ENCODE measurements around the gene FANCG.

FANCG gene

DNA sequence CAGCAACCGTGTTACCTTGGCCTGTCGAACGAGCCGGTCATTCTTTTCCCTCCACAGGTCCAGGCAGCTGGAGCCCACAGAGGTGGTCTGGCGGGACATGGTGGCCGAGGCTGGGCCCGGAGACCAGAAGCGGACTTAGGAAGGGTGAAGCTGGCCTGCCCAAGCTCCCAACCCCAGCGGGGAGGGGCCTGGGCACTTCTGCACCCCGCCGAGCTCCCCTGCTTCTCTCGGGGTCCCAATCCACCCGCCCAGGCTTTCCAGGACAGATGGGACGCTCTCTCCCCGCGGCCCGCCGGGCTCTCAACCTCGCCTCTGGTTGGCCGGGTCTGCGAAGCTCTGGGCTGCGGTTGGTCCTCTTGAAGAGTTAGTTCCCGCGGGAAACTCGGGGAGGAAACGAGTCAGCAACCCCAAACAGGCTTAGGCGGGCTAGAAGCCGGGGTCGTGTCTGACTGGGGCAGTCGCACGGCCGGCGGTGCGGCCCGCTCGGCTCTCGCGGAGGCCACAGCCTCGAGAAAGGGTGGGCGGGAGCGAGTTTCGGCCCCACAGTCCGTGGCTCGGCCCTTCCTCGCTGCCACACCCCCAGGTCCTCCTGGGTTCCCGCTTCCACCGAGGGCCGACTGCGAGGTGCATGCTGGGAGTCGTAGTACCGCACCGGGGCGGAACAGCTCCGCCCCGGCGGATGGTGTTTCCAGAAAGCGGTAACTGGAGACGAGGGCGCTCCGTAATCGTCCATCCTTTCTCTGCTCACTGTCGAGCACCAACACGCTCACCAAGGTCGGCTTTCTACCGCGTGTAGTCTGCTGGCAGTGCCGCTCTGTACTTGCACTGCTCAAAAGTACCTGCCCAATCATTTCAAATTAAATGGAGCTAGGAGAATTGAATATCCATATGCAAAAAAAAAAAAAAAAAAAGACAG lies at the start of gene FANCG:
Gene FANCG, minus strand, starts transcription at position 517 of the 916 bp plus-strand sequence. Its CDS starts 418 bp downstream, at position 99.
- DNase-seq: peak; percentile 92

DNA sequence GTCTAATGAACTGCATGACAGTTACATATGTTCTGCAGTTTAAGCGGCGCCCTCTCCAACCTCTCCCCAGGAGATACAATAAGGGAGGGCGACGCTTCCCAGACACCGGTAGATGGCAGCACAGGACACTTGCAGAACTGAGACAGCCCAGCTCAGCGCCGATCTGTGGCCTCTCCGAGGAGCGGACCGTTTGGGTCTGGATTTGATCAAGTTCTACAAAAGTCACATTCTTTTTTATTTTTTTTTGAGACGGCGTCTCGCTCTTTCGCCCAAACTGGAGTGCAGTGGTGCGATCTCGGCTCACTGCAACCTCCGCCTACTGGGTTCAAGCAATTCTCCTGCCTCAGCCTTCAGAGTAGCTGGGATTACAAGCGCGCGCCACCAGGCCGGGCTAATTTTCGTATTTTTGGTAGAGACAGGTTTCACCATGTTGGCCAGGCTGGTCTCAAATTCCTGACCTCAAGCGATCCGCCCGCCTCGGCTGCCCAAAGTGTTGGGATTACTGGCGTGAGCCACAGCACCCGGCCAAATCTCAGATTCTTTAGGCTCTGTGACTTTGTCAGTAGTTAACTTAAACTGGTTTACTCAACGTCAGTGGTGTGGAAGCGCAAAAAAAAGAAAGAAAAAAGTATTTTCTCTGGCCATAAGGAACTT lies 37.3 kb upstream of the FANCG start:
- peak; percentile 91 for DNase-seq

DNA sequence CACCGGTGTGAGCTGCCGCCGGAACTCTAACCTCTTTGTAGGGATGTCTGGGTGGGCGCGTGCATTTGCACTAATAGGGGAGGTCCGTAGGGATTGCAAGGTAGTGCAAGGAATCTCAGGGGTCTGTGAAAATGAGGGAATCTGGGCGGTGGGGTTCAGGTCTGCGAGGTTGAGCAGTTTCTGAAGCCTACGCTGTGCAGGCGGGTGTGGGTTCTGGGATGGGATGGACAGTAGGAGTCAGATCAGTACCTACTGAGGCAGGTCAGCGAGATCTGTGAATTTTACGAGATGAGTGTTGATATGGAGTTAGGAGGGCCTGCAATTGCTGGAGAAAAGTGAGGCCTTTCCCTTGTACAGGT lies 36.8 kb upstream of the FANCG start:
- DNase-seq: no peak

DNA sequence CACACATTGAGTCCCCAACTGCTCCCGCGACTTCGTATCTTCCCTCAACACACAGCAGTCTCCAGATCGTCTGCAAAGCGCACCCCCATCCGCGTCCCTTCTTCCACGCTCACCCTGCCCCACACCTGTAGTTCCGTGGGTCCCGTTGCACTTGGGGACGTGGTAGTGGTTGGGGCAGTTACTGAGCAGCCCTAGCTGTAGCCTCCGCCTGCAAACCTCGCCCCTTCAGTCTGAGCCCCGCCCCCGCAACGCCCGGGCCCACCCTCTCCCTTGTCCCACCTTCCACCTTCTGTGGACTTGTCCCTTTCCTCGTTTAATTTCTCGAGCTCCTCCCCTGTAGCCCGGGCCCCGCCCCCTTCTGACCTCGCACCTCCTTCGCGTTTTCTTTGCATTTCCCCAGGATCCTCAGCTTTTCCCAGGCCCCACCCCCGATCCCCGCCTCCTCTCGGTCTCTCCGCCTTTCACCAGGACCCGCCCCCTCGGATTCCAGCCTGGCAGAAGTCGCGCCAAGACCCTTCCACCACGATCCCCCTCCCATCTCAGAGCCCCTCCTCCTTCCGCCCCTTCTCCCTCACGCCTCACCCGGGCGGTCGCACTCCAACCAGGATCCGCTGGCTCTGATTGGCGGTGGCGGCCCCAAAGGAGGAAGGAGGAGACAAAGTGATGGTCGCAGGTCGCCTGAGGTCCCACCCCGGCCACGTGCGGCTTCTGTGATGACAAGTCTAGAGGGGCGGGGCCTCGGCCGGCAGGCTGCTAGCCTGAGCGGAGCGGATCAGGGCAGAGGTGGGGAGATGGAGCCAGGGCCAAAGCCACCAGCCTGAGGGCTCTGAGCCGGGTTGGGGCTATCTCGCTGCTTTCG lies 36.2 kb upstream of the FANCG start, which contains the start of gene ATOSB:
Gene ATOSB, minus strand, starts transcription at position 183 of the 859 bp plus-strand sequence. CDS start 7,588 bp downstream, outside the sequence.
- DNase-seq: peak; percentile 91

DNA sequence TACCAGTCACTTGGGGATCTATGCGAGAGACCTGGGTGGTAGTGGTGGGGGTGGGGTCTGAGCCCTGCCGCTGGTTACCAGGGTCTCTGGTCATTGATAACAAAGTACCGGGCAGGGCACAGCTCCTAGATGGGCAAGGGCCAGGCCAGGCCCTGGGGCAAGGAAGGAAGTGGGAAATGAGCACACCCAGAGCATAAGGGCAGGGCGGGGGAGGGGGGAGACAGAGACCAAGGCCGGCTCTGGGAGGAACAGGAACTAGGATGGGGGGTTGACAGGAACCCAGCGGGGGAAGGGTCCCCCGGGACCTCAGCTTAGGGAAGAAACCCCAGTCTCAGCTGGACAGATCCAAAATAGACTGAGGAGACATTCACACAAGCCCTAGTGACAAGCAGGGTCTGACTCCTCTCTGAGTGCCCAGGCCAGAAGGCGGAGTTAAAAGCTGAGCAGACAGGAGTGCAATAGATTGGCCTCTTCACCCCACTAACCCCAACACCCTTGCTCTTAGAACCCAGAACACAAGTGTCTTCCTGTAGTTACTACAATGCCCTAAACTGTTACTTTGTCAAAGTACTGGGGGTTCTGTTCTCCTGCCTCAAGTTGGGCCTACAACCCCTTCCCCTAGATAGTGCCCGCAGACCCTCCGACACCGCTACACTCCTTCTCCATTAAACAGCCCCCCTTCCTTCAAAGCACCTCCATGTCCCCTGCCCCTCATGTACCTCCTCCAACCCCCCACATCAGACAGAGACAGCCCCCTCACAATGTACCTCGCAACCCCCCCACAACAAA lies 35.3 kb upstream of the FANCG start:
- peak; percentile 59 for DNase-seq

DNA sequence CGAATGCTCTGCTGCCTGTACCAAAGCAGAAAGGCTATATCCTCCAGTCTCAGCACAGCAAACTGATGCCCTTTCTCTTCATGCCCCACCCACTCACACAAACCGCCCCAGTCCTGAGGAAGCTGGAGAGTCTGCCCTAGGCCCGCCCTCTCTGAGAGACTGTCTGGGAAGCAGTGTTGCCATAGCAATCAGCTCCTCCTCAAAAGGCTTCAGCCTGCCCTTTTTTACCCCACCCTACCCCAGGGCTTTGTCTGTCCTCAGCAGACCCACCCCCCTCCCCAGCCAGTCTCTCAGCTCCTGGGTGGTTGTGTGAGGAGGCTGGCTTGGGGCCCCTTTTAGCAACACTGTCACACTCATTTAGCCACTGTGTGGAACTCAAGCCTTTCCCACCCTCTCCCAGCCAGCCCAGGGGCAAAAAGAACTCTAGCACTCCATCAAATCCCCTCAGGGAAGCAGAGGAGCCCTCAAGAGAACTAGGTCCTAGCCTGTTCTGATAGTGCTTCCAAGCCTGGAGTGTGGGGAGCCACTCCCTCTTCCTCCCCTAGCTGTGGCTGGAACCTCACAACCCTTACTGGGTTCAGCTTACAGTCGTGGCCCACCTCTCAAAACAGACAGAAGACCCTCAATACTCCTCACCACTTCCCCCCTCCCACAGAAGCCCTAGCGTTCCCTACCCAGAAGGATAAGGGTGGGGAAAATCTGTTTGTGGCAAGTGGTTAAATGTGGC lies 34.5 kb upstream of the FANCG start:
- DNase-seq: peak; percentile 88

DNA sequence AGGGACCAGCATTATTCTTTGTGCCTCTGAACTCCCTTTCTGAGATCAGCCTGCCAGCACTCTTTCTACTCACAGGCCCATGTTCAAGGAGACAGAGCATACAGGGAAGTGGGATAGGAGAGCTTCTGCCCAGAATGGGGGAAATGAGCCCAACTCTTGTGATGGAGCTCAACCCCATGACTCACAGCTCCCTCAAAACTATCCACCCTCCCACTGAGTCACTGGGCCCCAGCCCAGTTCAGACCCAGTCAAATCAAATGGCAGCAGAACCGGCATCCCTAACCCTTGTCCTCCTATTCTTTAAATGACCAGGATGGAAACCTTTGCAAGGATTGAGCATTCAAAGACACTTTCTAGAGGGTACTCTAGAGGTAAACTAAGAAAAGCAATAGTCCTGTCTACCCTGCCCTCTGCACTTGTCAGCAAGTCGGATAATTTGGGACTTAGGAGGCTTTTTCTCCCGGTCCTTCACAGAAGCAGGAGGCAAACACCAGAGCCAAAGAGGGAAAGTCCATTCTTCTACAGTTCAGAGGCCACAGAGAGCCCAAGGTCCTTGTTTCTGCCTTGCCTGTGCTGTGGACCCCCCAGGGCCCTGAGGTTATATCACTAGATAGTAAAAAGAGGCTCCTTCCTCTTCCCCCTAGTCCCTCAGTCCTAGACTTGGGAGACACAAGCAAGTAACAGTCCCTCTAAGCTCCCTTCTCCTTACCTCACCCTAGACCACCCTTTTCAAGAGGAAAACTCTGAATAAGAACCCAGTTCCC lies 32.7 kb upstream of the FANCG start:
- DNase-seq: peak; percentile 81

DNA sequence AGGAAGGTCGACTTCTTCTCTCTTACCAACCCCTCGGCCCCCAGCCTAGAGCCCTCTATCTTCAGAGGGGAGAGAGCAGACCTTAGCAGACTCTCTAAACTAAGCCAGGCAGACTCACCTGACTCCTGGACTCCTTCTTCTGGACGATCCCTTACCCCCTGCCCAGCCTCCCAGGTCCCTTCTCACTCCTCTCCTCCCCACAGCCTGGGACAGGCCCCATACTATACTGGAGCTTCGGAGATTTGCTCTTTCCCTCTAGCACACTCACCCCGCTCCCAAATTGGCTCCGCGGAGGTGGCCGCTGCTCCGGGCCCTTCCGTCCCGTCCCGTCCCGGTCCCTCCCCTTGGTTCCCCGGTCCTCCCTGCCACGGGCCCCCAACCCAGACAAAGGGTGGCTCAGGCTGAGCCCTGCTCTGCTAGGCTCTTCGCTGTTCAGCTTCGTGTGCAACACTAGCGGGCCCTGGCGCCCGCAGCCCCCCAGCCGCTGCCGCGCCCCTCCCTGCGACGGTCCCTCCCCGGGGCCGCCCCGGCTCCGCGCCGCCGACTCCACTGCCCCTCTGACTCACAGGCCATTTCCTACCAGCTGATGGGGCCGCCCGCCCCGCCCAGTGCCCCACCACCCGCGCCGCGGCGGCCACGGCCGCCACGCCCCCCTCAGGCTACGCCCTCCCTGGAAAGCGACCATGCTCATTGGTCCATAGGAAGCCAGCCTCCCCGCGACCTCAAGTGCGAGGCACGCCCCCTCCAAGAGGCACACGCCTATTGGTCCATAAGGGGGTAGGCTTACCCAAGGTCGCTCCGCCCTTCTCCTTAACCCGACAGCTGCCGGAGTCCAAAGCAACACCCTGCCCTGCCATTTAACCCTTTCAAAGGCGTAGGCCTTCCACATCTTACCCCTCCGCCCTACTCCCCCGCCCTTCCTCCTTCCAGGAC lies 31.5 kb upstream of the FANCG start:
- peak; percentile 99 for DNase-seq

DNA sequence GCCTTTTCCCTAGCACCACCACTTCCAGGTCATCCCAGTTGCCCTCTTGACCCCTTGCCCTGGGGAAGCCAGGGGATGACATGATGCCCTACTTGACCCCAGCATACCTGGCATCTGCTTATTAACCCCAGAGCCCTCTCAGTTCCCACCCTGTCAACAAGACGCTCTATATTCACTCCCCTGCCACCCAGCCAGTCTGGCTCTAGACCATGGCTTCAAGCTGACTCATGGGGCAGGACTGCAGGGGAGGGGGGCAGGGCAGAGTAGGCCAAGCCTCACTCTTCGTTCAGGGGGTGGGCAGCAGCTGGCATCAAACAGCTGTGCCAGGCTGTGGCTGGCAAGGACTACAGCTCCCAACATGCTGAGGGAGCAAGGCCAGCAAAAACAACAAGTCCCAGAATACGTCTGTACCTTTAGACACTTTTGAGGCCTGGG lies 30.6 kb upstream of the FANCG start:
- peak; percentile 26 for DNase-seq

DNA sequence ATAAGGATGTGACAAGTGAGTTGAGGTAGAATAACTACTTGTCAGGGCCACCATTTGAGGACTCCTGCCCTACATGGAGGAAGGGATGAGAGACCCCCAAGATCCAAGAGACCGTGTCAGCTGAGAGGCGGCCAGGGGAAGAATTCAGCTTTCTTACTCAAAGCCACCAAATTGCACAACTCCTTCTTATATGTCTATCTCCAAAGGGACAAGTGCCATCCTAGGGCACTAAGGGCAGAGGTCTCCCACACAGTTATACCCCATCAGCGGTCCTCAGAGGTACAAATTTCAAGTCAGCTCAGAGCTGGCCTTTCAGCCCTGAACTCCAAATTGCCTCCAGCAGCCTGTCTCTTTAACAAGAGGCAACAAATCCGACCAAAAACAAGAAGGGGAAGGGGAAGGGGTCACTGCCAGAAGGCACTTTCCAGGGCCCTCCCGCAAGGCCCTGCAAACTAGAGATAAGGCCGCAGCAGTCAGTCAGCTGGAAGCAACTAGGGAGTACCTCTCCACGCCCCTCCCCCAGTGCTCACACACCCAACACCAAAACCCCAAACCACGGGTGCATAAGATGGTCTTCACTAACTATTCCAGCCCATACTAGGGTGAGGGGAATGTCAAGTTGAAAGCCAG lies 29.3 kb upstream of the FANCG start:
- no peak for DNase-seq

DNA sequence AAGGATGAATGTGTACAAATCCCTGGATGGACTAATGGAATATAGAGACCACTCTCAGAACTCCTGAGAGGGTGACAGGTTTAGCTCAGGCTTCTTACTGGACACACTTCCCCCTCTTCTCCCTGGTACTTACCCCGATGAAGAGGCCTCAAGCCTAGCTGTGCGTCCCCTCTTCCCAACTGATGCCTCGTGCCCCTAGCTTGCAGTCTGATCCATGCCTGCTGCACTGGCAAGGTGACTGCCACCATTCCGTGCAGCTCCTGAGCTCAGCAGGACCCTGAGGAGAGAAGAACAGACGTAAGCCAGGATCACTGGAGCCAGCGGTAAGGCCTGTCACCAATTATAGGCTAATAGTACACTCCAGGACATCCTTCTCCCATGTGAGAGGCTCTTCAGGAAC lies 28.7 kb upstream of the FANCG start:
- DNase-seq: no peak

DNA sequence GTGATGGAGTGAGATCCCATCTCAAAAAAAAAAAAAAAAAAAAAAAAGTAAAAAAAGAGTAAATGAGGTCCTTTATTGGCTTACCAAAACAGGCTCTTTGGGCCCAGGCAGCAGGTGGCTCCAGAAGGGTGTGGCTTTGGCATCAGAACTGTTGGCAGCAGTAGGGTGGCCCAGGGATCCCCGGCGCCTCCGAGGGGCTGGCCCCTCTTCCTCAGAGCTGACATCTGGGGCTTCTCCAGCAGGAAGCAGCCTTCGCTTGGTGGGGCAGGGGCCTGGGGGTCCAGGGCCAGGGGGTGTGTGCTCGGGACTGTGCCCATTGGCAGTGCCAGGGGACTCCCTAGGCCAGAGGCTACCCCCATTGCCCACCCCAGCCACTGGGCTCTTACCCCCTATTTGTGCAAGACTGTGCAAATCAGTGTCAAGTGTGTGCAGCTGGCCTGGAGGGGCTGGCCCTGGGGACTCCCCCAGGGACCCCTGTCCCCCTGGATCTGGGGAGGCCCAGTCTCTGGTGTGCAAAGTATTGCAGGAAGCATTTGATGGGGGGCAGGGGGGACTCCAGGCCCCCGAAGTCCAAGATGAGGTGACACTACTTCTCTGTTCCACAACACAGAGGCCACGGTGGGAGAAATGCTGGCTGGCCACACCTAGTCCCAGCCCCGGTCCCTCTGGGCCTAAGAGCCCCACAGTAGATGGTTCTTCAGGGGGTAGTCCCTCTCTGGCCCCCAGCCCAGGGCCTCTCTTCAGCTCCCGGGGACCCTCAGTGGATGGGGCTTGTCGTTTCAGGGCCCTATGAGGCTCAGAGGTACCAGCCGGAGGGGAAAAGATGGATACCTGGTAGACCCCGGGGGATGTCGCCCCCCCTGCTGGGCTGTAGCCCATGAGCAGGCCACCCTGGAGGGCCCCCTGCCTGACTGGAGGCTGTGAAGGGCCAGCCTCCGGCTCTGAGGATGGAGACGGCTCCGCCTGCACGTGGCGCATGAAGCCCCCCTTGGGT lies 27.9 kb upstream of the FANCG start:
- DNase-seq: no peak

DNA sequence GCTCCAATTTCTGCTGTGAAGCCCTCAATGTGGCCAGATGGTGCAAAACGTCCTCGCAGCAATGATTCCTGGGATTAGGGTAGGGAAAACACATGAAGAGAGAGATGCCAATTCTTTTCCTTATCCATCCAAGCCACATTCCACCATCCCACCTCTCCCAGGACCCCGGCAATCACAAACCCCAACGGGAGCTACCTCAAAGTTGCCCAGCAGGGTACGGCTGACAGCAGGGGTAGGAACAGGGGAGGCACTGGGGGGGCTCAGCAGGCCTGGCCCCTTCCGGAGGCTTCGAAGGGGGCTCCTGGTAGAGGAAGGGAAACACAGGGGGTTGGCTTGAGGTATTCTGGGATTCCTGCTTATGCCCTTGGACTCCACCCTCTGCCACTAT lies 26.6 kb upstream of the FANCG start:
- no peak for DNase-seq

DNA sequence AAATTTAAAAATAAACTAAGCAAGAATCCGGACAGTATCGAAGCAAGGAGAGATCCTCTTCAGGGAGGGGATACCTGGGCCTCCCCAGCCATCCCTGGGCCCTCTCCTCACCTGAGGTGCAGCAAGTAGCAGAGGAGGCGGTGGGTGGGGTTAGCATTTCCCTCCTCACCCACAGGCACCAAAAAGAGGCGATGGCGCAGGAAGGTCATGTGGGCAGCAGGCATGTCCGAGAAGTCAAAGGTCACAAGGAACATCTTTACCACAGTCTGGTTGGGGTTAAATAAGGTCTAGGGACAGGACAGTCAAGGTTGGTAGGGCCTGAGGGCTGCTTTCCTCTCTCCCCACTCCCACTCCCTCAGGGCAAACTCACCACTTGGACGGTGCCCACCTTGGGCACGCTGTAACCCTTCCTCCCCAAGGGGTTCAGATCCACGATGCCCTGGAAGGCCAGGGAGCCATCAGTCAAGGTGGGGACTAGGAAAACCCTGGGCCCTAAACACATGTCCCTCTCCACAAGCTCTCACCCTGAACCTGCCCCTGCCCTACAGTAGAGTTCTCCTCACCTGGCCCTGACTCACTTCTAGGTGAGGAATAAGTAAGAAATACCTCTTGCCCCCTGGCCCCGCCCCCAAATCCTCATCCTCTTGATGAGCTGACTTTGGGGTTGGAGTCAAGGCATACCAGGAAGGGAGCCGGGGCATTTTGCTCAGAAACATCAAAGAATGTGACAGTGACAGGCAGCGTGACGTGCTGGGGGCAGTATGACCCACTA lies 26.0 kb upstream of the FANCG start:
- DNase-seq: no peak

DNA sequence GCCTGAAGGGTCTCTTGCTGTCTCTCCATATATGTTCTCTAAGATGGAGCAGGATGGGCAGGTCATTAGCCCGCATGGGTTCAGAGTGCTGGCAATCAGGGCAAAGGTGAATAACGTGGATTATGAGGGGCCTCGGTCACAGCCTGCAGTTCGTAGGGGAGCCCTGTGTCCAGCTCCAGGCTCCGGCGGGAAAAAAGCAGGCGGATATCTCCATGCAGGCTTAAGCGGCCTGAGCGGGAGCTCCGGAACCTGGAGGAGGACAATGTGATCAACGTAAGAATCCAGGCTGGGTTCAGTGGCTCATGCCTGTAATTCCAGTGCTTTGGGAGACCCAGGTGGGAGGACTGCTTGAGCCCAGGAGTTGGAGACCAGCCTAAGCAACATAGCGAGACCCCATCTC lies 25.4 kb upstream of the FANCG start:
- DNase-seq: no peak

DNA sequence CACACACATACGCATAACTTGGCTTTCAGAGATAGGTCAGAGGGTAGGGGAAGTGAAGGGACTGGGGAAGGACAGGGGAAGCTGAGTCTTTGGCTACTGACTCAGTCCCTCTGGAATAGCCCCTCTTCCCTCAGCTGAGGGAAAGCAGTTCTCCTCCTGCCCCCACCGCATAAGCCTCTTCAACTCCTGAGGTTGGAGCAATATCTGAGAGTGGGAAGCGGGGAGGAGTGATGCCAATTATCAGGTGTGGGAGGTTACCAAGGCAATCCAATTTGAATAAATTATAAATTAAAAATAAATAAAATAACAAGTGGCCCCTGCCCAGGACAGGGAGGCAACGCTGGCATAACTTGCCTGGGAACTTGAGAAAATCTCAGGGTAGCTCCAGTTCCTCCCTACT lies 24.8 kb upstream of the FANCG start:
- no peak for DNase-seq

DNA sequence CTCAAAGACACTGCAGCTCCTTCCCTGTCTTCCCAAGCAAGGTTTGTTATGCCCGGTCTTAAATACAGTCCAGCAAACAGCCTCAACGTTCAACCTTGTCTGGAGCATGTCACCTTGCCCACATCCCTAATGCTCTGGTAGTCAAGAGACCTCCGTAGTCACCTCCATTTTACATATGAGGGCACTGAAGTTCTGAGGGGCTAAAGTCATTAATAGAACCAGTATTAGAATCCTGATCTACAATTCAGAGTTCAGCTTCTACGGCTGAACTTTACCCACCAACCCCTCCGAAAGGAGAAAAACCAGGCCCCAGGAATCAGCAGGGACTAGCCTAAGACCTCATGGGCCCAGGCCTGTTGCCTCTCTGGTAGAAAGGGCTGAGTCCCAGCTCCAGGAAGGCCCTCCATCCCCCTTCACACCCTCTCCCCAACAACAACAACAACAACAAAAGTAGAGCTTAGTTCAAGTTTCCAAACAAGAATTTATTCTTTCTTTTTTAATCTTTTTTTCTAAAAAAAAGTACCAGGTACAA lies 24.0 kb upstream of the FANCG start:
- no peak for DNase-seq

All from HCEC 1CT (cell line).